Measurements from ENCODE around the gene MYO1B.

MYO1B gene

DNA sequence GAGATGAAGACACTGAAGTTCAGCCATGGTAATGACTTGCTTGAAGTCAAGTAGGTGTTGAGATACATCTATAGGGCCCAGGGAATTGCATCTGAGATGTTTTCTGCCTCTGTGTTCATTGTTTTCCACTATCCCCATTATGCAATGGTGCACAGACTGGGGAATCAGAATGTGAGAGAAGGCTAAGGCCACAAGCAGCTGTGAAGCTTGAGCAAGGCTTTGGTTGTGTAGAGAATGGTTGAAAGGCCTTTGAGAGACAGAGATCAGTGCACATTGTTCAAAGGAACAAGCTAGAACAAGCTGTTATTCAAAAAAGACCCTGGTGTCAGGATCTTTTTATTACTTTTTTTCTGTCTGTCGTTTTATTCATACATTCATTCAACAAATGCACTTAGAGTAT, 82.3 kb downstream of the MYO1B start:
- no peak for DNase-seq

- no peak for DNase-seq
These were observed 83.1 kb downstream of the MYO1B start for GRCh38 chr2:191328150-191328809.

DNA sequence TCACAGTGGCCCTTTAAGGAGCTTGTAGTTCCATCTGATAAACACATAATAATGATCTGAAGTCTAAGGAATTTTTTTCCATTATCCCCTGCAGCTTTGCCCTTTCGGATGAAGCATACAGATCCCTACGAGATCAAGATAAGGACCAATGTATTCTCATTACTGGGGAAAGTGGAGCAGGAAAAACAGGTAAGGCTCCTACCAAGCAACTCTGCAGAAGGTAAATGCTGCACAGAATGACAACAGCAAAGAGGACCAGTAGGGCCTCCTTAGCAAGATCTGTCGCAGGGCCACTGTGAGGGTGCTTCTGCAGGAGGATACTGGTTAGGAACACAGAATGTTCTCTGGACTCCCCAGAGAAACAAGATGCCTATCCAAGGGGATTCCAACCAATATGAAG, 84.6 kb downstream of the MYO1B start:
- no peak for DNase-seq

DNA sequence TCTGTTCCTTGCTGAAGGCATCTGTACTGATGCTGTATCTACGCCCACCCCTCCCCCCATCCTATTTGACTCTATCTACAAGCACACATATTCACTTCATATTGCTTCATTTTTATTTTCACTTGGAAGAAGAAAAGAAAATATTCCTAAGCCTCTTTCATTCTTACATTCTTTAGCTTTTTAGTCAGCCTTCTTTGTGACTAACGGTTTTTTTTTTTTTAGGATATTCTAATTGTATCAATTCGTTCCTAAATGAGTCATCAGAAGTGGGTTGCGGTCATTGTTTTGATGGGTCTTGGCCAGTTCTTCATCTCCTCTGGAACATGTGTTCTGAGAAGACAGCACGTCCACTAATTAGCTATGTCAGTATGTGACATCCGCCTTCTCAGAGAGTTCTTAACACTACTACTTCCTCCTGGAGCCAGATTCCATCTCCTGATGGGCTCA, 88.7 kb downstream of the MYO1B start:
- DNase-seq, result no peak

- no peak for DNase-seq
These were observed 90.8 kb downstream of the MYO1B start for GRCh38 chr2:191335875-191336464.

GRCh38 chr2:191341436-191341835, 96.2 kb downstream of the MYO1B start:
- no peak for DNase-seq

DNA sequence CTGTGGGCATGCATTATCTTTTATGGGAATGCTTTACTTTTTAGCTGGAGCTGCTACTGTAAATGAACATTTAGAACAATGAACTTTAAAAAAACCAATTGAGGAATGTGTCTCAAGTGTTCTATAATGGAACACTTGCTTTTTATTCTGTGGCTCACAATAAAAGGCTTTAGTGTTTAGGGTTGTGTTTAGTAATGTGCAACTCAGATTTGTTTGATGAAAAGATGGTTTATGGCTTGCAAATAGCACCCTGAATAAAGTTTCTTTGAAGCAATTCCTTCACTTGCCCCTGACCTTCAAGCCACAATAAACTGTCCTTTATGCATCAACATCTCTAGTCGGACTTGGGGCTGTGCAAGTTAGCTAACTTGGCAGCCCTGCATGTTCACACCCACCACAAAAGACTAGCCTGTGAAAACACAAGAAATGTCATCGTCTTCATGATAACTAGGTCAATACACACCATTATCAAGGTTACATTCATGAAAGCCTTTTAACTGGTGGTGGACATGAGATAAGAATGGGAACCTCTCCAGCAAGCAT, 98.7 kb downstream of the MYO1B start:
- DNase-seq, result no peak

DNA sequence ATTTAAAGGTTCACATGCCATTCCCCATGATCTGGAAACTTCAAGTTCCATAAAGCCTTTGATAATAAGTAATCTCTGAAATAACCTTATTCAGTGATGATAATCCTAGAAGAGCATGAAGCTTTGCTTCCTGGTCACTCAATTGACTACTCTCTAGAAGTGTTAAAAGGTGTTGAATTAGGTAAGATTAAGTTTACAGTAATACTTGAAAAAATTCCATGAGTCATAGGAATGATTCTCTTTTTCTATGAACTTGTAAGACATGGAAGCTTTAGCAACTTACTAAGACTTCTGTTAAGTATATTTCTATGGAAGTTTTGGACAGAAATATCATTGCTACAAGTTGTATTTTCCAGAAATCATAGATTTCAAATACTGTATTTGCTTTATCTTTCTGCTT, 100.6 kb downstream of the MYO1B start:
- DNase-seq, result no peak

- DNase-seq, result no peak
These were observed 102.0 kb downstream of the MYO1B start for GRCh38 chr2:191347154-191347553.

GRCh38 chr2:191347881-191348280, 102.7 kb downstream of the MYO1B start:
- no peak for DNase-seq

GRCh38 chr2:191349990-191350389, 104.8 kb downstream of the MYO1B start:
- DNase-seq, result no peak

DNA sequence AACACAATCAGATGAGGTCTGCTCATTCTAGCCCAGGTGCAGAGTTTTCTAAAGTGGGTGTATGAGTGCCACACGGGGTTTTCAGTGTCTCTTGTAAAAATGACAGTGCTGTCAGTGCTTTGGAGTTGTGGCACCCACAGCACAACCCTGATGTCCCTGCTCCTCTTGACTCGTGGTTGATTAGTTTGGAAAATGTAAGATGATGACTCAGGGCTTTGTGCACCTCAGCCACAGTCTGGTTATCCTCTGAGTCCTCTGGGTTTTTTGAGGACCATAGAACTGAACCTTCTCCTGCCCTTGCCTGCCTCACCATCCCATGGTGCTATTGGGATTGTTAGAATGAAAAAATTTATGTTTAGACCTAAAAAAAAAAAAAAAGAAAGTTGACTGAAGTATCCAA, 105.6 kb downstream of the MYO1B start:
- no peak for DNase-seq

- no peak for DNase-seq
These were observed 106.1 kb downstream of the MYO1B start for GRCh38 chr2:191351298-191351697.

DNA sequence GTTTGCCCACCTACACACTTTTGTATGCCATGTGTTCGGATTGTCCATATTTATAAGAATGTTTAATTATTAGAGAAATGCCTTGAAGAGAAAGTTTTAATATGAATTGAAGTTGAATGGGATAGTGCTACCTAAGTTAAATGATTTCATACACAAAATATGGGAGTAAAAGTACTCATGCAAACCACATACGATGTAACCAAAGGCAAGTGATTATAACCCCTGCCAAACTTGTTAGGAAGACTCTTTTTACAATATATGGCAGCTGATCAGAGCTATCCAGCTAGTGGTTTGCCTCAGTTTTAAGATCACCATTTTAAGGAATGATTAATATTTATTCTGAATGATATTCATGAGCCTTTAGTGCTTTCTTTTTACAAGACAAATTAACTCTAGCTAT, 106.7 kb downstream of the MYO1B start:
- no peak for DNase-seq

DNA sequence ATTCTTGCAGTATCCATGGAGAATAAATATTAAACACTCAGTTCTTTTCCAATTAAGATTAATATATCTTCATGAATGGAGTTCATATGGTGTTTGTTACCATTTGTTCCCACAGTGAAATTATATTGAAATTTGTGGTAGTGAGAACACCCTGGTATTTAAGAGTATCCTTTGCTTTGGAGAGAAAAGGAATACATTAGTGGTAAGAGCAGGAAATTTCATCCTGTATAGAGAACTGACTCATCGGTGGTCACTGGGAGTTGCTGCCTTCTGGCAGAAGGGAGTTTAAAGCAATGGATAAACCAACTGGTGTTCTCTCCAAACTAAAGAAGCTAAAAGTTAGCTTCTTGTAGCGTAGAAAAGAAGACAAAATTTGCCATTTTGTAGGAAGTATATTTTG, 107.3 kb downstream of the MYO1B start:
- DNase-seq, result no peak

DNA sequence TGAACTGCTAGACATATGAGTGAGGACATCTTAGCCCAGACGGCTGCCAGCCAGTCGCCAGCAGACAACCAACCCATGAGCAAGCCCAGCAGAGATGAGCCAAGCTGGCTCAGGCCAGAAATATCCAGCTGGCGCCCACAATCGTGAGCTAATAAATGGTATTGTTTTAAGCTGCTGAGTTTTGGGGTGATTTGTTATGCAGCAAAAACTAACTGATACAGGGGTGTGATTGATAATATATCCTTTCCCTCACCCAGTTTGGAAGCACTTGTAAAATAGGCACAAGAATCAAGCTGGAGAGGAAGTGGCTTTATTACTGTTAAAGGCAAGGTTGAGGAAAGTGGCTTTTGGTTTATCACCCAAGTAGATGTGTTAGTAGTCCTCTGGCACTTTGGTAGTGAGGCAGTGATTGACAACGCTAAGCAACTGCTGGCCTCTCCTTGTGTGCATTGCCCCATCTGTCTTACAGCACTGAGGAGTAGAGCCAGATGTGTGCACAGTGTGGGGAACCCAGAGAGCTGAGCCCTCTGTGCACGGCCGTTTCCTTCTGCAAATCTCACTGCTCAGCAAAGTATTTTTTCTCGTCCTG, 110.1 kb downstream of the MYO1B start:
- no peak for DNase-seq

GRCh38 chr2:191357678-191358077, 112.5 kb downstream of the MYO1B start:
- DNase-seq, result no peak

DNA sequence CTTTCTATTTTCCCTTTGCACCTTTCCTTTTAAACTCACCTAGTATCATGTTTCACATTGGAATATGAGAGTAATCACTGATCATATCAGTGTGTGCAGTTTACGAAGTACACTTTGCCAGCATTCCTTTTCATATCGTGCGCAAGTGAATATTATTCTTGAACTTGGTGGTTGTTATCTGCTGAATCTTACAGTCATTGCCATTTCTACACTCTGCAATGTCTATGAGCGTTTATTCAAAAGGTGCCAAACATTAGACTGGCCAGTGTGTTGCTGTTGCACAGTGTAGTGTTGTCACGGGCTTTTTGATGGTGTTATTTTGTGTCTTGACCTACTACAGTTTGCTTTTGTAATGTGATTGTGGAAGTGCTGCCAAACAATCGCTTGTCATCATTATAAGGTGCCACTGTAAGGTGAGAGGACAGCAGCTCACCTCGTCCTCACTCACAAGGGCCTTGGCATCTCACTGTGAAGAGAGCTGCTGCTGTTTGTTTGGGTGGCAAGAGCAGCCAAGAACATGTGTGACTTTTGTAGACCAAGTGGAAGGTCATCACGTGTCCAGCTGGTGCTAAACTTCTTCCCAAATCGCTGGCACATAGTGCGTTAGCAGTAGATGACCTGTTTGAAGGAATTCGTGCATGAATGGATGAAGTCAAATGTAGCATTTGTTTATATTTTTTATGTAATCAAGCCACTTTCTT, 113.3 kb downstream of the MYO1B start:
- DNase-seq, result no peak

- no peak for DNase-seq
These were observed 113.9 kb downstream of the MYO1B start for GRCh38 chr2:191359133-191359532.

GRCh38 chr2:191360918-191361317, 115.7 kb downstream of the MYO1B start:
- DNase-seq, result no peak

DNA sequence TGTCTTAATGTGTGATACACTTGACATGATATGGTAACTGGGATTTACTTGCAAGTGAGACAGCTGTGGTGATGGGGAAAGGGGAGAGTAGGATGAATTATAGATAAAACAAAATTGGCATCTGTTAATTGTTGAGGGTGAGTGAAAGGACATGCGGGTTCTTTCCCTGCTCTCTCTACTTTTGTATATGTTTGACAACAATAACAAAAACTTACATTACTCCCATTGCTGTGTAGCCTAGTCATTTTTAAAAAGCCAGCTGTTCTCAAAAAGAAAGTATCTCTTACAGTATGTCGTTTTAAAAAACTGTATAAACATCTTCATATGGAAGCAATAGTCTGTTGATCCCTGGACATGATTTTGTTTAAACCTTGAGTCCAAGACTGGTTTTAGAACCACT, 117.6 kb downstream of the MYO1B start:
- DNase-seq, result no peak

GRCh38 chr2:191363267-191363666, 118.1 kb downstream of the MYO1B start:
- no peak for DNase-seq

- DNase-seq, result no peak
These were observed 119.9 kb downstream of the MYO1B start for GRCh38 chr2:191365089-191365488.

DNA sequence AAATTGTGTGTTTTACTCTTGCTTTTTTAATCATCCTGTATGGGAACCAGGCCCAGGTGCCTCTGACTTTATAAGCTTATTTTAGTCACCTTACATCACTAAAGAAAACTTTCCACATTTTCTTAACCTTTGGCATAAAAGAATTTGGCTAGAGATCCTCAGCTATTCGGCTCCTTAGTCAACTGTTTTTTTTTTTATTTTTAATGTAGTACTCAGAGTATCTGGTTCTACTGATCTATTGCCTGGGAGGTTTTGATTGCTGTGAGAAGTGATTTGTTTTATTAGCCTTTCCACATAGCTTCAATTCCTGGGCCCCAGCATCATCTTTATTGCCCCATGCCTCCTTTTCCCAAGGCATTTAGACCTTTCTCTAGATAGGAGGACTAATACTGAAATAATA, 121.0 kb downstream of the MYO1B start:
- DNase-seq, result no peak
